ENCODE measurements around the gene AAGAB.
"Not testable (repeated sequence)": the region's sequence is repeated elsewhere in the genome, so short reads cannot be mapped to it uniquely, and the experiment has no call there.

The AAGAB gene

DNA sequence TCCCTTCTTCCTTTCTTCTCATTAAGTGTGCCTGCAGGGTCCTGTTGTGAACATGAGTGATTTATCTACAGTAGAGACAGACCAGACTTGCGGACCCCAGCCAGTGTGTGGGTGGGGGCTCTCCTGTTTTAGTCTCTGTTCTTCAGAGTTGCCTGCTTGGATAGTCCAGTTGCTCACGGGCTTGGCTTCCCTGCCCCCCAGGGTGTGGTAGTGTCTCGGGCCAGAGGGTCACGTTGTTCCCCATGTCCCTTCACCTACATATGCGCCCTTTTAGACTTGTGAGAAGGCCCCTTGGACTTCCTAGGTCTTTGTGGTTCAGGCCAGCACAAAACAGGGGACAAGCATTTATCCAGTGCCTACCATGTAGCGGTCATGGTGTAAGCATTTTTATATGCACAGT lies 85.8 kb downstream of the AAGAB start:
- DNase-seq = no peak

DNA sequence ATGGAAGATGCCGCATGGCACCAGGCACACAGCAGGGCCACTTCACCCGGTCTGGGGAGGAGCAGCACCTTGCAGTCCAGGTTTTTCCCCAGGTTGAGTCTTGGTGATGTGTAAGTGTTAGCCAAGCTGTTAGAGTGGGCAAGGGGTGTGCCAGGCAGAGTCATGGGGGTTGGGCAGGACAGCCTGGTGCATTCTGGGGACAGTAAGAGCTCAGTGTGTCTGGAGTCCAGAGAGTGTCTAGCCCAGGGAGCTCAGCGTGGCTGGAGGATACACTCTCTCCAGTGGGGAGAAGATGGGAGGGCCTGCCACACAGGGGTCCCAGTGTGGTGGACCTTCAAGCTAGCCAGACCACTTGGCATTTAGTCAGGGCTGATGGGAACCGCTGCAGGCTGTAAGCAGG lies 87.4 kb downstream of the AAGAB start:
- DNase-seq = no peak

DNA sequence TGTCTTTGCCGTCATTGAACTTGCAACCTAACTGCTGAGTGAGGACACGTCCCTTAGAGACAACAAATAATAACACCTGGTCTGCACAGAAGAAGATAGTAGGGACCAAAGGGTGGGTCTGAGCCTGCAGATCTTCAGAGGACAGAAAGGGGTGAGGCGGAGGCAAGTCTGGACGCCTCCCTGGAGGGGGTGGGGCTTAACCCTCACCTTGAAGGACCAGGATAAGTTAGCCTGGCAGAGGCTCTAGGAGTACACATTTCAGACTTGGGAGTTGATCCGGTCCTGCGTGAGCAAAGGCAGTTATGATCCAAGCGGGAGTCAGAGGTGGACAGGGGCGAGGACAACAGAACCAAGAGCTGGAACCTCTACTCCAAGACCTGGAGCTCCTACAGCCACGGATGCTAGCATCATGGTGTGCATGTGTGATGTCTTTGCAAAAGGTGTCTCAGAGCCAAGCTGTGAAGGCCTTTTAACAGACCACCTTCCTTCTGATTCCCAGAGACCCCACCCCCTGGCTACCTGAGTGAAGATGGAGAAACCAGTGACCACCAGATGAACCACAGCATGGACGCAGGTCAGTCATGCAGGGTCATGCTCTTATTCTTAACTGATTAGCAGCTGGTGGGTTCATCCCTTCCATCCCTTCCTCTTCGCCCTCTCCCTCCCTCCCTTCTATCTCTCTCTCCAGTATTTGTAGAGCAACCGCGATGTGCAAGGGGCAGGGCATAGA lies 88.0 kb downstream of the AAGAB start:
- no peak for DNase-seq

DNA sequence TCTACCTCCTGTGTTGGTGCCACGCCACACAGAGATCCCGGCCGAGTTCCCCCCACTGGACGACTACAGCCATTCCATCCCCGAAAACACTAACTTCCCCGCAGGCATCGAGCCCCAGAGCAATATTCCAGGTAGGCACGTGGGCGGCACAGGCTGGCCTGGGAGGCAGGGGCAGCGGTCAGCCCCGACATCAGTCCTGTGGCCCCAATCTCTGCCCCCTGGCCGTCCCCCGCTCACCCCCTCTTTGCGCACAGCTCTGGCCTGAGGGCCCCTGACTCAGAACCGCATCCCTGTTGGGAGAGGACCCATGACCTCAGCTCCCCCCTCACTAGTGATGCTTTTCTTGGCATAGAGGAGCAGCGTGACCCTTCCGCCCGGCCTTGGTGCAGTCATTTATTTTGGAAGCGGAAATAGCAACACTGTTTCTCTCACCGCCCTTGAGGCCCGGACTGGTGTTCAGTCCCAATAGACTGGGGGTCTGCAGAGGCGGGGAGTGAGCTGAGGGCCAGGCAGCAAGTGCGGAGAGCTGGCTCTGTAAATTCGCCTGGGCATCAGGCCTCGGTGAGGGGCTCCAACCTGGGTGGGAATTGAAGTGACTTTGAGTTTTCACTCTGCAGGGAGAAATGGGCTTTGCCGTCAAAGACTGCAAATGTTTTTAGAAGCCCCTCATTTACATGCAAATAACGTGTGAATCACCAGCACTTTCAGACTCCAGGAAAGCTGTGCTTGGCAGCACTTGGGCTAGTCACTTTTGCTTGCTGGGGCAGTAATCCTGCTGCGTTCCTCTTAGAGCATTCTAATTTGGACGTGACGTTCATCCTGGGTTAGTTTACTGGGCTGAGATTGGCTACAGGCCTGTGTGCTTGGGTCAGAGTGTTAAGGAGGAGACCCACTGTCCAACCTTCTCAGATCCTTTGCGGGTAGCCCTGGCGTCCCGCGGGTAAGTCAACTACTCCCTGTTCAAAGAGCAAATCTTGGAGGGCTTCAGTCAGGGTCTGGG lies 88.9 kb downstream of the AAGAB start:
- DNase-seq = no peak

DNA sequence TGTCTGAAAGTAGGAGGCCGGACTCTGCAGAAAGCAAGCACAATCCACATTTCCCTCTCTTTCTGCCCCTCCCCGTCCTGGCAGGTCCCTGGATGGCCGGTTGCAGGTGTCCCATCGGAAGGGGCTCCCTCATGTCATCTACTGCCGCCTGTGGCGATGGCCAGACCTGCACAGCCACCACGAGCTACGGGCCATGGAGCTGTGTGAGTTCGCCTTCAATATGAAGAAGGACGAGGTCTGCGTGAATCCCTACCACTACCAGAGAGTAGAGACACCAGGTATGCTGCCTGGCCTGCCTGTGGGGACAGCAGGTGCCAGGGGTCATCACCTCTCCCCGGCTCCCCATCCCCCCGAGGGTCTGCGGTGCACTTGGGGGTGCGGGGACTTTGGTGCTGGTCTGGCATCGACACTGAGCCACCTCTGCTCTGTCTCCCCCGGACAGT lies 89.6 kb downstream of the AAGAB start:
- DNase-seq = no peak

DNA sequence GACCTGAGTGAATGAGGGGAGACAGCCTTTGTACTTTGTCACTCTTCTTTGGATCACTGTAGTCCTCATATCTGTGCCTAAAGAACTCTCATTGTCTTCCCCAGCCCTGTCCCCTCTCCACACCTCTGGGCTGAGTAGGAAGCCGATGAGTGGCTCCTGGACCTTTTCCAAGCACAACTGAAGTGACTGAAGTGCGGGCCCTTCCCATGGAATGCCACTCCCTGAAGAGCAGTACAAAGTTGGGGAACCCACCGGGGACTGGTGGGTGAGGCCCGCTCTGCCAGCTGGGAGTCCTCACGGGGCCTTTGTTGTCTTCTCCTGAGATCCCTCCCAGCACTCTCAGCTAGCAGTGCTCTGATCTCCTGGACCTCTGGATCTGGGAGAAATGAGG lies 90.1 kb downstream of the AAGAB start:
- DNase-seq = no peak

DNA sequence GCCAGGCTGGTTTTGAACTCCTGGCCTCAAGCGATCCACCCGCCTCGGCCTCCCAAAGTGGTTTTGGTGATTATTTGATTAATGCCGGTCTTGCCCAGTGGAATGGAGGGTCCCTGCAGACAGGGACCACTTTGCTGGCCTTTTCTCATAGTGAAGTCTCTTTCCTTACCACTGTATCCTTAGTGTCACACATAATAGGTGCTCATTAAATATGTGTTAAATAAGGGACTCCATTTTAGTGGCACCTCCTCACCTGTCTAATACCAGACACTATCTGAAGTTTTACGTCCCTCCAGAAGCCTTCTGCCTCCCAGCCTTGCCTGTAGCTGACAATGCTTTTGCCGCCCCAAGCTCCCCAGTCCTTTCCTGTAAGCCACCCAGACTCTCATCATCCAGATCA lies 91.3 kb downstream of the AAGAB start:
- DNase-seq = no peak

DNA sequence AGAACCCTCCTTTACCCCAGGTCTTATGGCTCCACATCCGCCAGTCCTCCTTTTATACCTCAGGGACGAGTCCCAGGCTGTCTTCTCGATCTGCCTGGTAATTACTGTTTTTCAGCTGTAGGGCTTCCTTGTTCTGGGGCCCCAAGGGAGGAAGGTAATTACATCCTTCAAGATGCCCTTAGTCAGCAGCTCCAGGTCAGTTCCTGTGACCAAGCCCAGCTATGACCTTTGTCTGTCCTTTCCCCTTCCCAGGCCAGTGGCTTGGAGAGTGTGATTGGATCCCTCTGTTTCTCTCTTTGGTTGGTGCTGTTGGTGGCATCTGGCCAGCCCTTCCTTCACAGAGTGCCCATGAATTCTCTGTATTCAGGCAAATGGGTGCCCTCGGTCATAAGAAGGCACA lies 92.6 kb downstream of the AAGAB start:
- no peak for DNase-seq

DNA sequence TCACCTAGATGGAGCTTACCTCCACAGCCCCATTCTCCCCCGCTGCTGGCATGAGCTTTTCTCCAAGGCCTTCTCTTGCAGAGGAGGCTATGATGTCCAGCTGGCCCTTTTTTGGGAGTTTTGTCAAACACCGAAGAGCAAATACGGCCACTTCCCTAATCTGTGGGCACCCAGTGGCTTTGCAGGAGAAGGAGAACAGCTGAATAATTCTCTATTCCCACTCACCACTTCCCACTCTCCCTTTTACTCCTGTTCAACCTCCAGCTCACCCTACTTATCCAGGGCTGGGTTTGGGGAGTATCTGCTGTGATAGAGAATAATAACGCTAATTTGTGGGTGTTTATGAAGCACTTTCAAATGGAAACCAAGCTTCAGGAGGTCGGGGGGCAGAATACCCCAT lies 93.0 kb downstream of the AAGAB start:
- no peak for DNase-seq

DNA sequence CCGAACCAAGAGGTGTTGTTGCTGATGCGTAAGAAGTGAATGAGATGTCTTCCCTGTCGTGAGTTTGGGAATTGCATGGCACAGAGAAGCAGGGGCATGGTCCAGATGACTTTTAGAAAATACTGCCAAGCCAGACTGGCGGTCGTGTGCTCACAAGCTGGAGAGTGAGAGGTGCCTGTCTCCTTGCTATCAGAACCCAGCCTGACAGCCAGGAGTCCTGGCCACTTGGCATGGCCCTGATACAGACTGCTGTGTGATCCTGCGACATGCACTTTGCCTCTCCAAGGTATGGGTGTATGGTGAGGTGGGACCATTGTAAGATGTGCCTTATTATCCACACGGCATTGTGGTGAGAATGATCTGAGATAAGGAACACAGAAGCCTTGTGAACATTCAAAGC lies 96.1 kb downstream of the AAGAB start:
- no peak for DNase-seq

DNA sequence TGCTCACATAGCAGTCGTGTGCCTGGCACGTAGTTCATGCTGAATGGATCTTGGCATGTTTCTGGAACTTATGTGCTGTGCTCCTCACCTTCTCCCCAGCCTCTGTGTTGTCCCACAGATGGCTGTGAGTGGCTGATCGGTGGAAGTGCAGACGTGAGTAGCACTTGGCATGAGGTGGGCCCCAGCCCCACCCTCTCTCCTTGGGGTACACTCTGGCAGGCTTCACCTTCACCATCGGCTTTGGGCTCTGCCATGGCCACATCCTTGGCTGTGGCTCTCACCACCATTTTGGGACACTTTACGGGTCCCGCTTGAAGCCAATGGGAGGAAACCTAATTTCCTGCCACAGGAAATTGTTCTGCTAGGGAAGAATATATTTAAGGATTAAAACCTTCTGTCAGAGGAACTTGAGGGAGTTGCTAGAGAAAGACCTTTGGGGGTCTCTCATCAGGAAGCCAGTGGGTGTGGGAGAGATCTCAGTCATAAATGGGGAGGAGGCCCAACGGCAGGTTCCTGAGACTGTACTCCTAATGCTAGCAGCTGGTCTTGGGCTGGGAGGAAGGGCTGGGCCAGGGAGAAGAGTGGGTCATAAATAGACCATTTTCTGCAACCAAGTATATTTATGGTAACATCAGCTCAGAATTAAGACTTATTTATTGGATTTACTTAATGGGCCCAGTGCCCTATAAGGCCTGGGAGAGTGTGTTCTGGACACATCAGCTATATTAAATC lies 96.8 kb downstream of the AAGAB start:
- DNase-seq = no peak

DNA sequence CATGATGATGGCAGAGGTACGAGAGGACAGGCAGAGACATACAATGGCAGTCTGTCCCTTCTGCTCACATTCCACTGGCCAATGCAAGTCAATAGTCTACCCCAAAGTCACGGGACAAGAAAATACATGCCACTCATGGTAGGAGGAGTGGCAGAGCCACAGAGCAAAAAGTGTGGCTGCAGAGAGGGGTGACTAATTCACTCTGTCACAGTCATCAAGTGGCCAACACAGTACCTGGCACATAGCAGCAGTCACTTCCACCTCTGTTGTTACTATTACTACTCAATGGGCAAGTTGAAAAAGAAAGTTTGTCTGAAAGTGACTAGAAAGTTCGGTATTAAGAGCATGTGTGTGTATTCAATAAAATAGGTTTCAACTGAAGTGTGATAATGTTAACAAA lies 97.6 kb downstream of the AAGAB start:
- no peak for DNase-seq

DNA sequence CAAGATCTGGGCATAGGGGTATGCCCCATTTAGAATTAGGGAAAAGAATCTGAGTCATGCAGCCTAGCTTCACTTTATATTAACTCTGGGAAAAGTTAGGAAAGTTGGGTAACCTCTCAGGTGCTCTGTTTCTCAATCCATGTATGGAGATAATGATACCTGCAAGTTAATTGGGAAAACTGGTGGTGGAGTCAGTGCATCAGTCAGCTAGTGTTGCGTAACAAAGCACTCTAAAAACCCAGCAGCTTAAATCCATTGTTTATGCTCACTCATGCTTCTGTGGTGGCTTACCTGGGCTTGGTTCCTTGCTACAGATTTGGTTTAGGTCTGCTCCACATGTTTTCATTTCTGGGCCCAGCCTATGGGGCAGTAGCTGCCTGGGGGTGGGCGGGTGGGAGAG lies 98.0 kb downstream of the AAGAB start:
- no peak for DNase-seq

DNA sequence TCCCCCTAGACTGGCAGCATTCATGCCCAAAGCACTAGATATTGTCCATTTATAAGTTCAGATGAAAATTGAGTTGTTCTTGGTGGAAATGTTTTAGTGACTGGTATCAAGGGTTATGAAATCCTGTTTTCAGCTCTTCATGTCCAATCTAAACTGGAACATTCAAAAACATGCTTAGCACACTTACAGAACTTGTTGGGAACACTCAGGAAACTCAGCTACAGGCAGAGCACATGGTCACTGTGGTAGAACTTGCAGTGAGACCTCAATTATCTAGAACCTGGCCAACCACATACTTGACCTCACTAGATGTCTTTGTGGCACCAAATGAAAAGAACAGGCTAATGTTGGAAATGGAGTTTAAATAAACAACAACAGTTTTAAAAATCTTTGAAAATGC lies 100.2 kb downstream of the AAGAB start:
- DNase-seq = no peak

DNA sequence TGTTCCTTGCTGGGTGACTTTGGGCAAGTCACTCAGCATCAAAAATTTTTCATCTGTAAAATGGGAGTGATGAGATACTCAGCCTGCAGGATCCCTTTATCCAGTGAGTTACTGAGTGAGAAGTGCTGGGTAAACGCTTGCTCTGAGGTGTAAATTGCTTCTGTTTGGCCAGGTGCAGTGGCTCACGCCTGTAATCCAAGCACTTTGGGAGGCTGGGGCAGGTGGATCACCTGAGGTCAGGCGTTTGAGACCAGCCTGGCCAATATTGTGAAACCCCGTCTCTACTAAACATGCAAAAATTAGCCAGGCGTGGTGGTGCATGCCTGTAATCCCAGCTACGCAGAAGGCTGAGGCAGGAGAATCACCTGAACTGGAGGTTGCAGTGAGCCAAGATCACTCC lies 101.4 kb downstream of the AAGAB start:
- not testable (repeated sequence) for DNase-seq

DNA sequence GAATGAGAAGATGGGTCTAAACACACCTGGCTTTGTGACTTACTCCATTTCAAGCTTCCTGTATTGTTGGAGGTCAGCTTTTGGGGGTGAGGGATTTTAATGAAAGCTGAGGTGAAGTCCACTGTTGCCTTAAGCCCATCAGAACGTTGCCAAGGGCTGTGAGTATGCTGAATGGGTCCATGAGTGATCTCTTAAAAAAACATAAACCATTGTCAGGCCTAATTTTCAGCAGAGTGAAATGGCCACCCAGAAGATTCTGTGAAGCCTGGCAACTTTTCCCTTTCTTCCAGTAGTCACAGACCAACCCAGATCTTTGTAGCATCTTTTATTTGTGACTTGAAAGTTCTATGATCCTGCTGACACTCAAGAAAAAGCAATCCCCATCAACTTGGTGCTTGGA lies 102.0 kb downstream of the AAGAB start:
- no peak for DNase-seq
